ENCODE measurements around the gene MGAT4D. TPM values are rescaled to one million over a fixed set of nuclear protein-coding genes. Genes with fewer than 3 reads are reported as not detected.

The MGAT4D gene
- total RNA-seq, 1 donor from 2014 or later, result not detected

DNA sequence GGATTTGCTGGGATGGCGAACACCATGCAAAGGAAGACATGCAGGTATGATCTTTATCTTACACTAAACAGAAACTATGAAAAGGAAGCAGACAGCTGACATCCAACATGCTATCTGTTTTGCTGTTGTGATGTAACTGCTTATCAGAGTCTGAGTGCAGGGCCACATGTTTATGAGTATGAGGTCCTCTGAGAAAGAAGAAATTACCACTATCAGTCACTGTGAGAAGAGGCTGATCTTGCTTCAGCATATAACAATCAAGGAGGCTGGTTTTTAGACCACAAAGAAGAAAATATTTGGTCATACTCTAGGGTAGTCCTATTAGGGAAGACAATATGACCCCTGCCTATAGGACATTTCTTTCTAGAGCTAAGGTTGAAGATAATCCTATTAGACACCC is 89.1 kb downstream of the MGAT4D start:
- H3K9me3 Mint-ChIP-seq (ENCODE audit: unreplicated experiment), result no peaks in the 10 kb centered on the region
- H3K36me3 Mint-ChIP-seq (ENCODE audit: unreplicated experiment), result no peaks in the 10 kb centered on the region
- TF ChIP-seq, protein P1, sequence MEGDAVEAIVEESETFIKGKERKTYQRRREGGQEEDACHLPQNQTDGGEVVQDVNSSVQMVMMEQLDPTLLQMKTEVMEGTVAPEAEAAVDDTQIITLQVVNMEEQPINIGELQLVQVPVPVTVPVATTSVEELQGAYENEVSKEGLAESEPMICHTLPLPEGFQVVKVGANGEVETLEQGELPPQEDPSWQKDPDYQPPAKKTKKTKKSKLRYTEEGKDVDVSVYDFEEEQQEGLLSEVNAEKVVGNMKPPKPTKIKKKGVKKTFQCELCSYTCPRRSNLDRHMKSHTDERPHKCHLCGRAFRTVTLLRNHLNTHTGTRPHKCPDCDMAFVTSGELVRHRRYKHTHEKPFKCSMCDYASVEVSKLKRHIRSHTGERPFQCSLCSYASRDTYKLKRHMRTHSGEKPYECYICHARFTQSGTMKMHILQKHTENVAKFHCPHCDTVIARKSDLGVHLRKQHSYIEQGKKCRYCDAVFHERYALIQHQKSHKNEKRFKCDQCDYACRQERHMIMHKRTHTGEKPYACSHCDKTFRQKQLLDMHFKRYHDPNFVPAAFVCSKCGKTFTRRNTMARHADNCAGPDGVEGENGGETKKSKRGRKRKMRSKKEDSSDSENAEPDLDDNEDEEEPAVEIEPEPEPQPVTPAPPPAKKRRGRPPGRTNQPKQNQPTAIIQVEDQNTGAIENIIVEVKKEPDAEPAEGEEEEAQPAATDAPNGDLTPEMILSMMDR (IDR thresholded peaks at IDR 0.05), result no peak
- H3K27me3 Mint-ChIP-seq (ENCODE audit: unreplicated experiment), result peaks cover 35% of the 10 kb centered on the region
- no peak overlapping the region for H3K4me3 Mint-ChIP-seq (ENCODE audit: unreplicated experiment)
- H3K27ac Mint-ChIP-seq (ENCODE audit: unreplicated experiment), result no peak overlapping the region
- no peaks in the 10 kb centered on the region for H3K4me1 Mint-ChIP-seq (ENCODE audit: unreplicated experiment)
- no peak for DNase-seq (ENCODE audit: extremely low spot score, unreplicated experiment)

DNA sequence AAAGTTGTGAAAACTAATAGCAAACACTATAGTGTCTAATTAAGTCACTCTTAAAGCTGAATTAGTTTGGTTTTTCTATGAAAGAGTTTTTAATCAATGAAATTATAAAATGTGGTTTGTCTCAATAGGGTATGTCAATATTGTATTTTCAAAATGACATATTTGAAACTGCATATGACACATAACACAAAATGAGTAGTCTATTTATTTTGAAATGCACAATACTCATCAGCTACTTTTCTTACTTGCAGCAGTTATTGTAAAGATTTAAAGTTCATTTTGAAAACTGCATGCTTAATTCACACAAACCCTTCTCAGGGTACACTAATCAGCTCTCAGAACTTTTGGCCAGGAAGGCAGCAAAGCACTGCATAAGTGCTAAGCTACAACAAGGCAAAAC is 91.8 kb downstream of the MGAT4D start:
- Mint-ChIP-seq H3K27ac (ENCODE audit: unreplicated experiment) (no peak overlapping the region), H3K4me1 (ENCODE audit: unreplicated experiment) (no peaks in the 10 kb centered on the region), H3K36me3 (ENCODE audit: unreplicated experiment) (no peaks in the 10 kb centered on the region), H3K4me3 (ENCODE audit: unreplicated experiment) (no peak overlapping the region), H3K9me3 (ENCODE audit: unreplicated experiment) (no peaks in the 10 kb centered on the region), H3K27me3 (ENCODE audit: unreplicated experiment) (peaks cover 25% of the 10 kb centered on the region)
- TF ChIP-seq, protein P1 (IDR thresholded peaks at IDR 0.05), result no peak
- DNase-seq (ENCODE audit: extremely low spot score, unreplicated experiment), result no peak

DNA sequence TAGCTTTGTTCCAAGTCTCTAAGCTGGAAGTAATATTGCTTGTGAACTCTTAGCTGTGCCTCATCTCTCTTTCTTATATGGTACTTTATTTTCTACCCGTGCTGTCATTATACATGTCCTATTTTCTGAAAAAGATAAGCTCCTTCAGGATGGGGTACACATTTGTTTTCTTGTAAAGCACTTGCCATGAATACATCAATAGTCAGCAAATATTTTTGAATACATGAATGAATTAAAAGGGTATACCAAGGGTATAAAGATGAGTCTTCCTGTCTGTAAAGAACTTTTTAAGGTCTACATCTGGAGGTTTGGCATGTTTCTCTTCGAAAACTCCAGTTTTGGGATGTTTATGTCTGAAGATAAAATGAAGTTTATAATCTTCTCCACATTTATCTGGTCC is 98.0 kb downstream of the MGAT4D start:
- Mint-ChIP-seq H3K36me3 (ENCODE audit: unreplicated experiment) (no peaks in the 10 kb centered on the region), H3K27ac (ENCODE audit: unreplicated experiment) (no peak overlapping the region), H3K4me3 (ENCODE audit: unreplicated experiment) (no peak overlapping the region), H3K4me1 (ENCODE audit: unreplicated experiment) (no peaks in the 10 kb centered on the region), H3K27me3 (ENCODE audit: unreplicated experiment) (peaks cover 29% of the 10 kb centered on the region), H3K9me3 (ENCODE audit: unreplicated experiment) (no peaks in the 10 kb centered on the region)
- DNase-seq (ENCODE audit: extremely low spot score, unreplicated experiment), result no peak
- TF ChIP-seq, protein P1 (IDR thresholded peaks at IDR 0.05), result no peak

DNA sequence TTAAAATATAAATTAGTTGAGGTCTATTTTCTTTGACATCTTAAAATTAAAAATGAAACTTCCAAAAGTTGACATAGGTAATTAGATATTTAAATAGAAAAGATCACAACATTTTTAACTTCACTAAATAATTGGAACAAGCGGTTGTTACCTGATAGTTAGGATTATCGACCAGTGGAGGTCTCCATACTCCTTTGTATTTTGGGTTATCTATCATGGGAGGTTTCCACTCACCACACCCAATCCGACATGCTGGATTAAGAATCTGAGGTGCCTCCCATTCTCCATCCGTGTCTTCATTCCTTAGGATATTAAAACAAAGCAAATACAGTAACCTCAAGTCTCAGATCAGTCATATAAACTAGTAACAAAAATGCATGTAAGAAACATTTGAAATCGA is 102.4 kb downstream of the MGAT4D start:
- H3K4me1 Mint-ChIP-seq (ENCODE audit: unreplicated experiment), result no peaks in the 10 kb centered on the region
- no peak overlapping the region for H3K4me3 Mint-ChIP-seq (ENCODE audit: unreplicated experiment)
- no peak for DNase-seq (ENCODE audit: extremely low spot score, unreplicated experiment)
- H3K27ac Mint-ChIP-seq (ENCODE audit: unreplicated experiment), result no peak overlapping the region
- peaks cover 37% of the 10 kb centered on the region for H3K27me3 Mint-ChIP-seq (ENCODE audit: unreplicated experiment)
- H3K9me3 Mint-ChIP-seq (ENCODE audit: unreplicated experiment), result no peaks in the 10 kb centered on the region
- TF ChIP-seq, protein P1 (IDR thresholded peaks at IDR 0.05), result no peak
- no peaks in the 10 kb centered on the region for H3K36me3 Mint-ChIP-seq (ENCODE audit: unreplicated experiment)

Other genes starting within 250 kb of the MGAT4D start
- gene SCOC, start 124.6 kb downstream of the MGAT4D start, total RNA-seq, result 43.6 and 43.9 TPM in 2 replicates
- not detected in 2 replicates for gene CLGN, start 70.6 kb downstream of the MGAT4D start, total RNA-seq
- 31.4 and 32.8 TPM in 2 replicates for gene ELMOD2, start 25.9 kb upstream of the MGAT4D start, total RNA-seq
- not detected in 2 replicates for gene UCP1, start 70.7 kb upstream of the MGAT4D start, total RNA-seq